DMS114 treated with DMSO at 0.1 percent for 48 hours (cell line): ENCODE data around the gene C1orf21.

Experiments used
- DNase-seq: peaks from one replicate; lab custom pipeline; 2025; ENCODE audit not compliant: unreplicated experiment; lab: John Stamatoyannopoulos, UW

The C1orf21 gene

DNA sequence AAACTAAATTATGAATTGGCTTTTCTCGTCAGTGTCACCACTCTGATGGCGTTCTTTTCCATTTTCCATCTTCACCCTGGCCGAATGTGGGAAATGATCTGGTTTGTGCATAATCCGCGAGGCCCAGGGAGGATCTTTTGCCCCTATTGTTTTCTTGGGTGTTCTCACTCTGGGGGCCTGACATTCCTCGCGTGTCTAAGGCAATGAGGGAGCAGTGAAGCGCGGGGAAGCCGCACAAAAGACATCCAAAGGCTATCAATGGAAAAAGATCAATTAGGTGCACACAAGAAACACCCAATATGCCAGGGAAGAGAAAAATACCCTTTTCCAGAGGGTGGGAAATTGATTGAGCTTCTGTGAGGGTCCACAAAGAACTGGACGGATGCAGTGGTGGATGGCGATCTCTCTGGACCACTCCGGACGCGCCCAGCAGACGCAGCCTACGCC lies 941 bp upstream of the C1orf21 start:
- DNase-seq, result no peak

DNA sequence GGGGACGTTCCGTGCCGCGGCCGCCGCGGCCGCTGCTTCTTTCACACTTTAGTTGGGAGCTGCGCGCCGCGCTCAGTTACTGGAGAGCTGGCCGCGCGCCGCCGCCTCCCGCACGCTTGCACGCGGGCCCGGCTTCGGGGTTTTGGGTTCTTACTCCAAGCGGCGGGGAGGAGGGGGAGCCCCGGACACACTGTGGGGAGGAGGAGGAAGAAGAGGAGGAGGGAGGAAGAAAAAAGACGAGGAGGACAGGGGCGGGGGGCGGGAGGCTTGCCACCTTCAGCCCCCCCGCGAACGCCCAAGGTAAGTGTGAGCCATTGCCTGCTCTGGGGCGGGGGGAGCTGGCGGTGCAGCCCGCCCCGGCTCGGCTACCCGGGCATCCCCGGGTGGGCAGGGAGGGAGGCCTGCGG lies 243 bp downstream of the C1orf21 start:
- DNase-seq, result no peak

DNA sequence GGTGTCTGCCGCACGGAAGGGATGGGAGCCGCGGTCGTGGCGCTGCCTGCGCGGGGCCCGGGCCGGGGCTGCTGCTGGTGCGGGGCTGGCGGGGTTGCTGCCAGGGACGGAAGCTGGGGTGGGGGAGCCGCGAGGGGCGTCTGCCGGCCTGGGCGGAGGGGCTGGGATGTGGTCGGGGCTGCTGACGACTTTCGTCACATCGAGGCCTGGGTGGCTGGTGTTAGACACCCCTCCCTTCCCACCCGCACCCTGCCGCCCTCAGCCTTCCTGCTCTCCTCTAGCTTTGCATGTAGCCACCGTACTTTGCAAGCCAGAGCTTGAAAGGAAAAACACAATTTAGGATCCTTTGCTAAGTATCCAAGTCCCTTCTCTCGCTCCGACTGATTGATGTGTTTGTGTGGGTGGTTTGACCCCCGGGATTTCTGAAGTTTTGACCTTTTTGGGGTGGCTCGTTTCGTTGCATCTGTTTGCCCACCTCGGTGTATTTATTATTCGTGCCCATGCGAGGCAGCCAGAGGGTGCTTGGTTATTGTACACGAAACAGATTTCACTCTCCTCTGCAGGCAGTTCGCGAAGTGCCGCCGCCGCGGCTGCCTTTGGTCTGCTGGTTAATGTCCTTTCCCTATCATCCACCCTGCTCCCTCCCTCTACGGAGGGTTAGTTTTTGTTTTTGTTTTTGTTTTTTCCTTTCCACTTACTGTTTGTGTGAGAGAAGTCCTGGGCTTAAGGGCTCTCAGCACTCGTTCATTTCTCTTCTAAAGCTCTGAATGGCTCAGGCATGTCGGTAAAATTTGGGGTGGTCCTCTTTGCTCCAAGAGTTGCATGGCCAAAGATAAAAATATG lies 868 bp downstream of the C1orf21 start:
- no peak for DNase-seq

DNA sequence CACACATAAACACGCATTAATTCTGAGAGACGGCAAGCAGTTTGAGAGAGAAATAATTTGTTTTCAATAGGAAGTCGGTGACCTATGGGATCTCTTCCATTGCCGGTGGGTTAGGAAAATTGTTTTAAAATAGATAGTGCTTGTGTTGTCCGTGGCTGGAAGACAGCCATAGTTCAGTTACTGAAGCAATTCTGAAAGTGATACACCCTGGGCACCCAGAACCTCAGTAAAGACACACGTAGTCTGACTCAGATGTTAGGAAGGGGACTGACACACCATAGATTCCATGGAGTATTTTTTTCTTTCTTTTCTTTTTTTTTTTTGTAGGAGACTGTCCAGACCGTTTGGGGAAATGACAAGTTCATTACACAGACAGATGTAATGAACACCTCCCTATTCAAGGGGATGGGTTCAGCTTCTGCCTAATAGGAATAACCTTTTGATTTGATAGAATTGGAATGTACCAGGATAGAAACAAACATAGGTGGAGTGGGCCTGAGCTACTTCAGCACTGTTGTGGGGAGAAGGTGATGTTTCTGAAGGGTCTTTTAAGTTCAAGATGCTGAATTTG lies 1.6 kb downstream of the C1orf21 start:
- no peak for DNase-seq

GRCh38 chr1:184388971-184389370 lies 2.1 kb downstream of the C1orf21 start:
- DNase-seq, result no peak

DNA sequence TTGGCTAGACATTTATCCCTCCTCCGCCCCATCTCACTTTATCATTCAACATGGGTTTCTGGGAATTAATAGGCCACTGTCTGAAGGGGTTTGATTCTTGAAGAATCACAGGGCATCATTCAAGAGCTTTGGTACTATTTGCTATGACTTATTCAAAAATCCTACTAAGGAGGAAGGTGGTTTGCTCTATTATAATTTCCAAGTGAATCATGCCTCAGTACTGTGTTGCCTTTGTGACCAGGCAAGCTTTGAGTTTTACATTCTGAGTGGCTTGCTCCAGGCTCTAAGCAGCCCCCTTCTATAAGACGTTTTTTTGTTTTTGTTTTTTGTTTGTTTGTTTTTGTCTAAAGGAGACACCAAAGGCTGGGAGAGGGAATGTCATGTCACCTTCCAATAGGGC lies 2.6 kb downstream of the C1orf21 start:
- no peak for DNase-seq

- no peak for DNase-seq
Measured at GRCh38 chr1:184390889-184391288, 4.1 kb downstream of the C1orf21 start.

DNA sequence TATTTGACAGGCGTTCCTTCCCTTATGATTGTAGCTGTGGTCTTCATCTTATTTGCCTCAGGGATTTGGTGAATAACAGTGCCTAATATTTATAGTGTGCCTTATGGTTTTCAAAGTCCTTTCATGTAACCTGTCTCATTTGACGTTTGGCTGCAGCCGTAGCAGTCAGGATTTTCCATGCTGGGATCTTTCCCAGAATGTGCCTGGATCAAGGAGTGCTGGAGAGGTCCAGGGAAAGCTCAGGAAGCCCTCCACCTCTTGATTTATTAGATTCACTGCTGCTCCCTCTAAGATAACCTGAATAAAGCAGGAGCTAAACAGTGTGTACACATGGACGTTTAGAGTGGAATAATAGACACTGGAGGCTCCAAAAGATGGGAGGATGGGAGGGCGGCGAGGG lies 5.2 kb downstream of the C1orf21 start:
- DNase-seq, result no peak

- DNase-seq, result no peak
Measured at GRCh38 chr1:184392779-184393522, 6.1 kb downstream of the C1orf21 start.

DNA sequence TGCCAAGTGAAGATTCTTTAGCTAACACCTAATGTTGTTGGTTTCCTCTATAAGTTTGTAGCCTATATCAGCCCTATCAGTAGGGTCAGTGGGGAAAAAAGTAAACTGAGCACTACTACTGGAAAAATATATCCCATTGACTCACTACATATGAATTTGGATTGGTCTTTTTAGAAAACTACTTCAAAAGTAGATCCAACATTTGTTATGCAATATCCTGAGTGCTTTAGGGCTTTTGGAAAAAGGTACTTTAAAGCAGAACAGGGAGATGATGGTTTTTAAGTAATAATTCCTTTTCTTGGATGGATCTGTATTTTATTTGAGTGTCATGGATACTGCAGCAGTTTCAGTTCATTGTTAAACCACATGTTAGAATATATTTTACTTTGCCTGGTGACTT lies 7.1 kb downstream of the C1orf21 start:
- DNase-seq, result no peak

DNA sequence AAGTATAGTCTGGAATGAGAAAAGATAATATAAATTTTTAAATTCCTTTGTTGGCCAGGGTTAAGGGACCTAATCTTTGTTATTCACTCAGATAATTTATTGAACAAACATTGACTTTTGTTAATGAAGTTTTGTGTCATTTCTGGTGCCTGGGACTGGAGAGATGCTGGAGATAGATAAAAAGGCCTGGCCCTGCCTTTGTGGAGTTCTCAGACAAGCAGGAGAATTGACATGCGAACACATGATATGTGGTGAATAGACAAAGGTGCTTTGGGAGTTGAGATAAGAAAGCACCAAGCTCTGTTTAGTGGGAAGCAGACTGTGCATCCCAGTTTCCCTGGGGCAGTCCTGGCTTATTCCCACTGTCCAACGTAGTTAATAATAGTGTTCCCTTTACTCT lies 8.5 kb downstream of the C1orf21 start:
- no peak for DNase-seq

DNA sequence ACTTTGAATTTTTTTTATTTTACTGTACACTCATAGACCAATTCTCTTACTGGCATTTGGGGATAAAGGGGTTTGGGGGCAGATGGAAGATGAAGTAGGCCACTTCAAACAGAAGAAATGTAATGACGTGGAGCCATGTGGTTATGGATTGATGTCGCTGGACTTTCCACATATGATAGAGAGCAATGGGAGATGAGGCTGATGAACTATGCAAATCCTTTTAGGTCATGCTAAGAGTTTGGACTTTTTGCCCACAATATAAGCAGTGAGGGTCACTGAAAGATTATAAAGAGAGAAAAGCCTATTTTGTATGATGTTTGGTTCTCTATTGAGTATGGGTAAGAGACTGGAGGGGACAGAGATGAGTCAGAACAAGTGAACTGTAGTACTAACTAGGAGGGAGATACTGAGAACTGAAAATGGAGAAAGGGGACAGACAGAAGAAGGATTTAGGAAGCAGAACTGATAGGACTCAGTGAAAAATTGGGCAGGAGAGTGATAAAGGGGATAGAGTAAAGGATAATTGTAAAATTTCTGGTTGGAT lies 9.2 kb downstream of the C1orf21 start:
- no peak for DNase-seq

- no peak for DNase-seq
Measured at GRCh38 chr1:184399192-184399847, 12.5 kb downstream of the C1orf21 start.

DNA sequence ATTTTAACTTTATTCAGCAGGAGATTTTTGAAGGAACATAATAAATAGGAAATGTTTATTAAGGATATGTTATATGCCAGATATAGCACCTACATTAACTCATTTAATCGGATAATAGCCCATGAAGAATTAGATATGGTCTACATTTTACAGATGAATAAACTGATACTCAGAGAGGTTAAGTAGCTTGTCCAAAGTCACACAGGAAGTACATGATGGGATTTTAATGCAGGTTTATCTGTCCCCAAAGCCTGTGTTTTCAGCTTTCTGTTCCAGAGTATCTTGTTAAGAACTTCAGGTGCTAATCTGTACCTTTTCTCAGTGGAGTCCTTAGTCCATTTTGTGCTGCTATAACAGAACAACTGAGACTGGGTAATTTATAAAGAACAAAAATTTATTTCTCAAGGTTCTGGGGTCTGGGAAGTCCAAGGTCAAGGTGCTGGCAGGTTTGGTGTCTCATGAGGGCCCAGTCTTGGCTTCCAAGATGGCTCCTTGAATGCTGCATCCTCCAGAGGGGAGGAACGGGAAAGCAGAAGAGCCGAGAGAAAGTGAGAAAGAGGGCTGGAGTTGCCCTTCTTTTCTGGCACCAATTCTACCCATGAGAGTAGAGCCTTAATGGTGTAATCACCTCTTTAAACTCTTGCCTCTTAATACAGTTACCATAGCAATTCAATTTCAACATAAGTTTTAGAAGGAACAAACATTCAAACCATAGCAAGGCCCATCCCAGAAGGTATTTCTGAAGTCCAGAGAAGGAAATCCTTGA lies 17.3 kb downstream of the C1orf21 start:
- no peak for DNase-seq

DNA sequence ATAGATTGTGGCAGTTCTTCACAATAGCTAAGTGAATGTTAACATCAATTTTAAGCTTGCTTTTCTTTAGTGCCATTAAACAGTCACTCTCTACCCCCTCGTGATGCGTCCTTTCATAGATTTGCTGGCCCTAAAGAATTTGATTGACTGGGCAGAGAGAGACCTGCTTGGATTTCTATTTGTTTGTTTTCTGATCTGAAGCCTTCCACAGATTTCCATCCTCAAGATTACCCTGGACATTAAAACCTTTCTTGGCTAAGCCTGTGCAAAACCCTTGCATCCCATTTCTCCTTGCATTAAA lies 17.8 kb downstream of the C1orf21 start:
- DNase-seq, result no peak

GRCh38 chr1:184405094-184405800 lies 18.4 kb downstream of the C1orf21 start:
- DNase-seq, result no peak

DNA sequence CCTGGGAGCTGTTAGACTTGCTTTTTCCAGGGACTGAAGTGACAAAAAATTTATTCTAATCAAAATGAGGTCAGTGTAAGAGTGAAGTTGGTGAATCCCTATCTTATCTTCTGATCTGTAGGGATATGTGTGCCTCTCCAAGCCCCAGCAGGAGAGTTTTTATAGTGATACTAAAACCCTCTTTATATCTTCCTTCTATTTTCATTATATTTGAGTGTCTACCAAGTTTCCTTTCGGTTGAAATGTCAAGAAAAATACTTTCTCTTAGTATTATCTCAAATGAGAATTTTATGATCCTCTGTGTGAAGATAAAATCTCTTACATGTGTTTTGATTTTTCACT lies 18.9 kb downstream of the C1orf21 start:
- DNase-seq, result no peak

DNA sequence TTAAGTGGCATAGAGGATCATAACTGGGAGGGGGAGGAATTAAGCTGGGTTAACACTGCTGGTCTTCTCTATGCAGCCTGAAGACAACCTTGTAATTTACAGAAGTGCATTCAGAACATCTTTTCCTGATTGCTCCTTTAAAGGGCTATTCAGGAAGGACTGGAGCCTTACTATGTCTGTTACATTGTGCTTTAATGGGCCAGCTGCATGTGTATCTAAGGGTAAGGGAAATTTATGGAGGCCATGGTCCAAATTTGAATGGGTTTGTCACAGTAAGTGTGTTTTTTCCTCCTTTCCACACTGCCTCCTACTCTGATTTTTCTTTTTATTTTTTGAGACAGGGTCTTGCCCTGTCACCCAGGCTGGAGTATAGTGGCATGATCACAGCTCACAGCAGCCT lies 19.6 kb downstream of the C1orf21 start:
- DNase-seq, result no peak

GRCh38 chr1:184407816-184408510 lies 21.1 kb downstream of the C1orf21 start:
- DNase-seq, result no peak

DNA sequence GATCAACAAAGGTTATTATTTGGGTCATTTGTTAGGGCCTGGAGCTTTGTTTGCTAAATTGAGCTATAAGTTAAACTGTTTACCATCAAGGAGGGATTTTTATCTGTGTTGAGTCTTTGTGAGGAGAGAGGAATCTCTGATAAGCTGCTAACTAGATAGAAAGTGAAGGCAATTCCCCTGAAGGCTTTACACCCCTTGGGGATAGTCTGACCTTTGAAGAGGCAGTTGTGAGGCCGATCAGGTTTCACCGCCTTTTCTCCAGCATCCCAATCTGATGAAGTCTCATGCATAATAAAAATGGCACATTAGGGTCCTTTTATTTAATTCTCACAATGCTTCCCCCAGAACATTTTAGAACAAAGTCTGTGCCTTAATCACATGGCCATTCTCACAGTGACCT lies 21.8 kb downstream of the C1orf21 start:
- no peak for DNase-seq
